ENCODE measurements around the gene NPAS3.

GRCh38 chr14:33580841-33581240 is 642.2 kb downstream of the NPAS3 start:
- TF ChIP-seq CTCF (conservative IDR thresholded peaks at IDR 0.05 in 1 of 2, IDR thresholded peaks at IDR 0.05 in 1 of 2; ENCODE audit: low read depth in 1 of 2, low read length in 2 of 2) (no peak), EZH2 (IDR thresholded peaks at IDR 0.05; ENCODE audit: low read length, missing control alignments) (no peak)
